ENCODE measurements around the gene GNG13. TPM values are rescaled to one million over a fixed set of nuclear protein-coding genes. Genes with fewer than 3 reads are reported as not detected.
A peak's percentile ranks its signal among the peaks of the same experiment; 100 is the strongest.

Gene GNG13
- total RNA-seq, 1 experiment from 2014 or later, result not detected

DNA sequence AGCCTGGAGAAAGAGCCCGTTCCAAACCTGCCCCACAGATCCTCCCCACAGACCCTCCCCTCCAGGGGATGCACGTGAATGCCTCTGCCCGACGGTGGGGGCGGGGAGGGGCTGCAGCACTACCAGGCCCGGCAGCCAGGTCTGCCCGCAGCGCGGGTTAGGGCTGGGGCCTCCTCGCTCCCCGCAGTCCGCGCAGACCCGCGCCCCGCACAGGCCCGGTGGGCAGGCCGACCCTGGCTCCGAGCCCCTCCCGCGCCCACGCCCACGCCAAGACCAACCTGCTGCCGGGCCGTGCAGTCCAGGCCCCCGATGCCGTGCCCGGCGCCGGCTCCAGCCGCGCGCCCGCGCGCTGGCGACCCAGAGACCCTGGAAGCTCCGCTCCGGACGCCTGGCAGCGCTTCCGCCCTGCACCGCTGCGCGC, 12.5 kb downstream of the GNG13 start, which contains the start of gene RPUSD1:
TSS of gene RPUSD1 (minus strand) at position 404 of the 421 bp plus-strand sequence. CDS start 644 bp downstream, outside the sequence.
- Histone ChIP-seq H3K9me3 (ENCODE audit: low read depth, low read length, poor library complexity, severe bottlenecking) (no peaks in the 10 kb centered on the region), H3K36me3 (ENCODE audit: insufficient read depth, low read length, poor library complexity, severe bottlenecking) (peaks cover 37% of the 10 kb centered on the region), H3K4me1 (ENCODE audit: insufficient read depth, low read length, poor library complexity, severe bottlenecking) (peaks cover 8% of the 10 kb centered on the region), H3K4me3 (ENCODE audit: low read depth, low read length, poor library complexity, severe bottlenecking) (peak within 1 kb of the TSS; percentile 72), H3K27me3 (replicated peaks; ENCODE audit: insufficient read depth, low read depth, low read length, poor library complexity) (peaks cover 6% of the 10 kb centered on the region), H3K27ac (ENCODE audit: low read depth, low read length, poor library complexity, severe bottlenecking) (peak within 1 kb of the TSS; percentile 83)
- no TSS peak for BruUV-seq (replicated peaks)
- POLR2A ChIA-PET (ENCODE audit: low non-redundant PET), result interaction anchor here (0.6 kb wide), 1 partner anchor 404 kb away, joined by 12 read pairs; no protein-coding TSS in a partner anchor
- DNase-seq (ENCODE audit: low spot score), result no peak
- intact Hi-C loops (cut with micrococcal nuclease; ENCODE audit: unreplicated experiment), result loop anchor here (5.0 kb wide), 1 partner anchor 76 kb away; no protein-coding TSS in a partner anchor
- CTCF ChIA-PET, result interaction anchor here (1.4 kb wide), 1 partner anchor 68 kb away, joined by 5 read pairs; no protein-coding TSS in a partner anchor
- no peak for TF ChIP-seq EZH2 (IDR thresholded peaks at IDR 0.05; ENCODE audit: borderline replicate concordance, low read depth, low read length, poor library complexity, severe bottlenecking)
- TF ChIP-seq, protein P1, sequence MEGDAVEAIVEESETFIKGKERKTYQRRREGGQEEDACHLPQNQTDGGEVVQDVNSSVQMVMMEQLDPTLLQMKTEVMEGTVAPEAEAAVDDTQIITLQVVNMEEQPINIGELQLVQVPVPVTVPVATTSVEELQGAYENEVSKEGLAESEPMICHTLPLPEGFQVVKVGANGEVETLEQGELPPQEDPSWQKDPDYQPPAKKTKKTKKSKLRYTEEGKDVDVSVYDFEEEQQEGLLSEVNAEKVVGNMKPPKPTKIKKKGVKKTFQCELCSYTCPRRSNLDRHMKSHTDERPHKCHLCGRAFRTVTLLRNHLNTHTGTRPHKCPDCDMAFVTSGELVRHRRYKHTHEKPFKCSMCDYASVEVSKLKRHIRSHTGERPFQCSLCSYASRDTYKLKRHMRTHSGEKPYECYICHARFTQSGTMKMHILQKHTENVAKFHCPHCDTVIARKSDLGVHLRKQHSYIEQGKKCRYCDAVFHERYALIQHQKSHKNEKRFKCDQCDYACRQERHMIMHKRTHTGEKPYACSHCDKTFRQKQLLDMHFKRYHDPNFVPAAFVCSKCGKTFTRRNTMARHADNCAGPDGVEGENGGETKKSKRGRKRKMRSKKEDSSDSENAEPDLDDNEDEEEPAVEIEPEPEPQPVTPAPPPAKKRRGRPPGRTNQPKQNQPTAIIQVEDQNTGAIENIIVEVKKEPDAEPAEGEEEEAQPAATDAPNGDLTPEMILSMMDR (conservative IDR thresholded peaks at IDR 0.05; ENCODE audit: low read depth, low read length), result no peak

DNA sequence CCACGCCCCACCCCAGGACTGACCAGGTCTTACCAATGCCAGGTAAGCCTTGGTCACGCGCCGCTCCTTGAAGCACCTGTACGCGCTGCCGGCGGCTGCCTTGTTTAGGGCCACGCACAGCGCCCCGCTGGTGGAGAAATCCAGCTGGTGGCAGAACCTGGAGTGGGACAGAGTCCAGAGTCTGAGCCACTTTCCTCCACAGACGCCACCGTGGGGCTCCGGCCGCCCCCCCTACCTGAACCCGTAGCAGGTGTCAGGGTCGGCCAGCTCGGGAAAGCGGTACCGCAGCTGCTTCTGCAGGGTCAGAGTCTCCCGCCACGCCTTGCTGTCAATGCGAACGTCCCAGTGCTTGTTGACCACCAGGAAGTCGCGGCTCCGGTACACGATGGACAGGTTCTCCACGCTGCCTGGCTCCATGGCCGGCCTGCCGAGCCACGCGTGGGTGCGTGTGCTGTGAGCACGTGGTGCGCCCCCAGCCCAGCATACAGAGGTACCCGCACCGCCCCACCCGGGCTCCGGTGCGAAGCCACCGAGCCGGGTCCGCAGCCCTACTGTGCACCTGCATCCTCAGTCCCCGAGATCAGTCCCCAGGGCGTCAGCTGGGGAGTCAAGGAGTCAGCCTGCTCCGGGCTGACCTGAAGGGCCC, 13.1 kb downstream of the GNG13 start:
- intact Hi-C loops (cut with micrococcal nuclease; ENCODE audit: unreplicated experiment), result loop anchor here (5.0 kb wide), 1 partner anchor 75 kb away; no protein-coding TSS in a partner anchor
- H3K27me3 ChIP-seq (replicated peaks; ENCODE audit: insufficient read depth, low read depth, low read length, poor library complexity), result peaks cover 10% of the 10 kb centered on the region
- no peaks in the 10 kb centered on the region for H3K9me3 ChIP-seq (ENCODE audit: low read depth, low read length, poor library complexity, severe bottlenecking)
- H3K4me3 ChIP-seq (ENCODE audit: low read depth, low read length, poor library complexity, severe bottlenecking), result peak overlapping the region; percentile 72
- peak overlapping the region; percentile 70 for H3K27ac ChIP-seq (ENCODE audit: low read depth, low read length, poor library complexity, severe bottlenecking)
- DNase-seq (ENCODE audit: low spot score), result no peak
- peaks cover 34% of the 10 kb centered on the region for H3K36me3 ChIP-seq (ENCODE audit: insufficient read depth, low read length, poor library complexity, severe bottlenecking)
- peaks cover 8% of the 10 kb centered on the region for H3K4me1 ChIP-seq (ENCODE audit: insufficient read depth, low read length, poor library complexity, severe bottlenecking)
- TF ChIP-seq EZH2 (IDR thresholded peaks at IDR 0.05; ENCODE audit: borderline replicate concordance, low read depth, low read length, poor library complexity, severe bottlenecking), result no peak
- TF ChIP-seq, protein P1 (conservative IDR thresholded peaks at IDR 0.05; ENCODE audit: low read depth, low read length), result no peak
- POLR2A ChIA-PET (ENCODE audit: low non-redundant PET), result no interaction called here
- no TSS peak for BruUV-seq (replicated peaks)
- CTCF ChIA-PET, result interaction anchor here (1.4 kb wide), 1 partner anchor 68 kb away, joined by 5 read pairs; no protein-coding TSS in a partner anchor

DNA sequence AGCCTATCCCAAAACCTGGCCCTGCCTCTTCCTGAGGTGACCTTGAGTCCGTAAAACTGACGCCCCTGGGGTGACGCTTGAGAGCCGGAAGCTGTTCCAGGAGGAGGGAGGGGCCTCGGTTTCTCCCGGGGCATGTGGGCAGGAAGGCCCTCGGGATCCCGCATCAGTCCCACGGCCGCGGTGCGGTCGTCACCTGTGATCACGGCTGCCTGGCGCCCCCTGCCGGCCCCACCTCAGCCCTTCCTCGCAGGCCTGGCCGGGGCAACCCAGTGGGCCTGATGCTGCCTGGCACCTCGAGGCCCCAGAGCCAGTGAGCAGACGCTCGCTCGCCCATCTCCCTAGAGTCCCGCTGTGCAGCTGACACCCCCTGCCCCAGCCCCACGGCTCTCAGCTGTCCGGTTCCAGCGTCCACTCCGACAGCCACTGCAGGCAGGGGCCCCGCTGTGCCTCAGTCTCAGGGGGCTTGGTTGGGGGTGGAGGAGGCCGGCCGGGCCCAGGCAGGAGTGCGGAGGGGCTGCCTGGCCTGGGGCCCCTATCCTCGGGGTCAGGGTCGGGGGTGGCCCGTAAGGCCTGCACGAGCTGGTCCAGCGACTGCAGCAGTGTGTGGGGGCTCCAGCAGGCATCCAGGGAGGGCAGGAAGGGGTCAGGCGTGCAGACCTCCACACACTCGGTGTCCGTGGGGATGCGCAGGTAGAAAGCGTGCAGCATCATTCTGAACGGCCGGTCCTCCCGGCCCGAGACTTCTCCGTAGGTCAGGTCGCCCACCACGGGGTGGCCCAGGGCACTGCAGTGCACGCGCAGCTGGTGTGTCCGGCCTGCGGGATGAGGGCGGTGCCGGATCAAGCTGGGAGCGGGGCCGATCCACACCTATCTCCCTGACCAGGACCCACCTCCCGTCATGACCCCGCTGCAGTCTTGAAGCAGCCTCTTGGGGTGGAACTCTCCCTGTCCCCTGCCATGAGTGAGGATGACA, 14.7 kb downstream of the GNG13 start:
- no peak for TF ChIP-seq EZH2 (IDR thresholded peaks at IDR 0.05; ENCODE audit: borderline replicate concordance, low read depth, low read length, poor library complexity, severe bottlenecking)
- TF ChIP-seq, protein P1 (conservative IDR thresholded peaks at IDR 0.05; ENCODE audit: low read depth, low read length), result peak; percentile 71
- peaks cover 10% of the 10 kb centered on the region for H3K27me3 ChIP-seq (replicated peaks; ENCODE audit: insufficient read depth, low read depth, low read length, poor library complexity)
- no peaks in the 10 kb centered on the region for H3K9me3 ChIP-seq (ENCODE audit: low read depth, low read length, poor library complexity, severe bottlenecking)
- no peak overlapping the region for H3K4me3 ChIP-seq (ENCODE audit: low read depth, low read length, poor library complexity, severe bottlenecking)
- BruUV-seq (replicated peaks), result no TSS peak
- peaks cover 19% of the 10 kb centered on the region for H3K36me3 ChIP-seq (ENCODE audit: insufficient read depth, low read length, poor library complexity, severe bottlenecking)
- H3K27ac ChIP-seq (ENCODE audit: low read depth, low read length, poor library complexity, severe bottlenecking), result no peak overlapping the region
- CTCF ChIA-PET, result interaction anchor here (0.6 kb wide), 2 partner anchors 33 to 74 kb away, joined by 3 to 5 read pairs; no protein-coding TSS in a partner anchor
- peaks cover 8% of the 10 kb centered on the region for H3K4me1 ChIP-seq (ENCODE audit: insufficient read depth, low read length, poor library complexity, severe bottlenecking)
- DNase-seq (ENCODE audit: low spot score), result peak; percentile 53
- intact Hi-C loops (cut with micrococcal nuclease; ENCODE audit: unreplicated experiment), result loop anchor here (5.0 kb wide), 1 partner anchor 74 kb away; no protein-coding TSS in a partner anchor
- POLR2A ChIA-PET (ENCODE audit: low non-redundant PET), result interaction anchor here (0.6 kb wide), 1 partner anchor 256 kb away, joined by 3 read pairs; no protein-coding TSS in a partner anchor
